K562 (cell line): ENCODE results near the gene SLC9A7. TPM values are rescaled to one million over a fixed set of nuclear protein-coding genes. Genes with fewer than 3 reads are reported as not detected.

Source experiments
- ATAC-seq: fragments of 200-7000 bp; cut with Tn5 transposase; 3 replicates; pipeline ENCODE4 v1.9.1; 2020; ENCODE audit warnings: moderate library complexity
- BruUV-seq: library from RNA; stranded (reverse); fragments of 400-500 nt; replicated peaks from 2 replicates; lab custom pipeline; 2021; lab: Mats Ljungman, UMichigan
- CTCF ChIA-PET: fragments of 300-600 bp; formaldehyde crosslinking; extraction: SDS; loops from one replicate; lab custom pipeline; 2021; ENCODE audit warnings: low intra/inter-chr PET ratio; lab: Yijun Ruan, JAX
- POLR2A ChIA-PET: fragments of 300-600, 350-650 bp; sonication (Branson Sonifier 250); formaldehyde crosslinking; extraction: SDS; loops from one replicate; lab custom pipeline; 2021; ENCODE audit warnings: antibody characterized with exemption, inconsistent platforms; lab: Yijun Ruan, JAX
- DNase-seq, 4 experiments: peaks; one replicate each; pipeline versions ENCODE4 v3.0.0 to v3.0.0-alpha.2; 2011 to 2018; ENCODE audit warnings: low spot score in 3 of 4, mixed read lengths in 3 of 4; ENCODE audit errors: extremely low read depth in 1 of 4
- FAIRE-seq: peaks from 2 replicates; lab custom pipeline; 2011; peaks lifted over from hg19 to GRCh38; lab: Jason Lieb, UNC
- H2AFZ ChIP-seq: 2 replicates; pipeline ENCODE4 v1.6.0; 2011; ENCODE audit warnings: low read depth, low read length, control low read depth, inconsistent platforms
- H3K27ac ChIP-seq: fragments of 200-600 bp; 3 replicates; pipeline ENCODE4 v1.8.0; 2011; ENCODE audit warnings: low read depth, mild to moderate bottlenecking, control low read depth, inconsistent platforms, low read length, moderate library complexity, mixed read lengths; ENCODE audit errors: extremely low read depth
- H3K27me3 ChIP-seq, 2 experiments: fragments of 300-600 bp in 1 of 2; 2 replicates in 1 of 2; 3 replicates in 1 of 2; pipeline versions ENCODE4 v1.6.0 to v1.8.0; 2011; ENCODE audit warnings: inconsistent platforms in 2 of 2, low read length in 2 of 2, mild to moderate bottlenecking in 1 of 2, mixed read lengths in 1 of 2, moderate library complexity in 1 of 2; ENCODE audit not compliant: control insufficient read depth in 2 of 2, insufficient read depth in 2 of 2
- H3K36me3 ChIP-seq: fragments of 300-600 bp; 3 replicates; pipeline ENCODE4 v1.8.0; 2011; ENCODE audit warnings: mild to moderate bottlenecking, low read length, inconsistent platforms; ENCODE audit not compliant: control insufficient read depth, insufficient read depth
- H3K4me1 ChIP-seq, 2 experiments: fragments of 200-600 bp in 1 of 2; replicated peaks in 1 of 2; 2 replicates in 1 of 2; 3 replicates in 1 of 2; pipeline versions ENCODE4 v1.5.1 to v1.8.0; 2011; ENCODE audit warnings: inconsistent platforms in 2 of 2, low read length in 2 of 2, mild to moderate bottlenecking in 1 of 2, mixed read lengths in 1 of 2, moderate library complexity in 1 of 2; ENCODE audit not compliant: control insufficient read depth in 2 of 2, insufficient read depth in 2 of 2
- H3K4me2 ChIP-seq: 2 replicates; pipeline ENCODE4 v1.6.1; 2011; ENCODE audit warnings: low read length, control low read depth, inconsistent platforms, mixed read lengths; ENCODE audit not compliant: insufficient read depth
- H3K4me3 ChIP-seq: fragments of 200-600 bp; sonication (generic), shearing (Covaris generic); 2 replicates; pipeline ENCODE4 v1.5.1; 2016; ENCODE audit warnings: control low read depth, inconsistent platforms
- H3K79me2 ChIP-seq: fragments of 200-600 bp; 3 replicates; pipeline ENCODE4 v1.8.0; 2011; ENCODE audit warnings: low read length, inconsistent platforms; ENCODE audit not compliant: control insufficient read depth, insufficient read depth
- H3K9ac ChIP-seq, 2 experiments: 2 replicates each; pipeline versions ENCODE4 v1.6.0 to v1.6.1; 2011; ENCODE audit warnings: low read depth in 2 of 2, low read length in 2 of 2, control low read depth in 1 of 2, inconsistent platforms in 1 of 2, mild to moderate bottlenecking in 1 of 2, mixed read lengths in 1 of 2; ENCODE audit not compliant: insufficient read depth in 1 of 2
- H3K9me1 ChIP-seq: one replicate; pipeline ENCODE4 v1.6.0; 2011; ENCODE audit warnings: inconsistent platforms, mild to moderate bottlenecking, low read length, moderate library complexity; ENCODE audit not compliant: control insufficient read depth, insufficient read depth
- H3K9me3 ChIP-seq: replicated peaks from 2 replicates; pipeline ENCODE4 v1.5.1; 2011; ENCODE audit warnings: low read depth, low read length, inconsistent platforms; ENCODE audit not compliant: control insufficient read depth, insufficient read depth
- H4K20me1 ChIP-seq: replicated peaks from 2 replicates; pipeline ENCODE4 v1.6.1; 2011; ENCODE audit warnings: low read length, inconsistent platforms, mixed read lengths; ENCODE audit not compliant: control insufficient read depth, insufficient read depth
- BCL6 ChIP-seq: fragments of 250-450 bp; sonication (Bioruptor Pico); IDR thresholded peaks from 2 replicates; pipeline ENCODE4 v1.4.0; 2020
- CBX3 ChIP-seq, 2 experiments: IDR thresholded peaks; 1 replicate in 1 of 2; 2 replicates in 1 of 2; pipeline ENCODE4 v1.6.1; 2012; ENCODE audit warnings: inconsistent platforms in 2 of 2, low read length in 2 of 2, borderline replicate concordance in 1 of 2, control low read depth in 1 of 2
- EZH2 ChIP-seq: IDR thresholded peaks from 2 replicates; pipeline ENCODE4 v1.6.1; 2012; ENCODE audit warnings: low read depth, mild to moderate bottlenecking, inconsistent platforms, low read length, borderline replicate concordance
- GABPA ChIP-seq: fragments of 200-800 bp; sonication (Bioruptor generic); conservative IDR thresholded peaks from 2 replicates; pipeline ENCODE4 v1.6.1; 2016; ENCODE audit warnings: low read depth, missing genetic modification characterization, missing compliant biosample characterization
- HDAC3 ChIP-seq: fragments of 450-650 bp; IDR thresholded peaks from 2 replicates; pipeline ENCODE4 v1.6.1; 2018; ENCODE audit warnings: borderline replicate concordance, mild to moderate bottlenecking, moderate library complexity; ENCODE audit not compliant: partially characterized antibody
- IRF2 ChIP-seq: sonication (generic); formaldehyde crosslinking; IDR thresholded peaks from 2 replicates; pipeline ENCODE4 v1.8.1; 2022; ENCODE audit warnings: mild to moderate bottlenecking, missing genetic modification reagents
- KLF6 ChIP-seq: fragments of 250-450 bp; sonication (Bioruptor Pico); IDR thresholded peaks from 2 replicates; pipeline ENCODE4 v1.4.0; 2020; ENCODE audit warnings: mild to moderate bottlenecking, moderate library complexity, borderline replicate concordance
- PYGO2 ChIP-seq: fragments of 450-650 bp; IDR thresholded peaks from 2 replicates; pipeline ENCODE4 v1.6.1; 2016; ENCODE audit warnings: mild to moderate bottlenecking, missing genetic modification characterization, moderate library complexity, missing compliant biosample characterization
- SIN3A ChIP-seq, 2 experiments: fragments of 150-350 bp in 1 of 2; IDR thresholded peaks; 2 replicates each; pipeline ENCODE4 v1.6.1; 2011 to 2016; ENCODE audit warnings: borderline replicate concordance in 2 of 2, low read depth in 2 of 2, low read length in 2 of 2, mild to moderate bottlenecking in 2 of 2, moderate library complexity in 2 of 2; ENCODE audit not compliant: control insufficient read depth in 1 of 2
- TARDBP ChIP-seq: fragments of 450-650 bp; IDR thresholded peaks from 2 replicates; pipeline ENCODE4 v1.6.1; 2016
- ZC3H11A ChIP-seq: IDR thresholded peaks from 2 replicates; pipeline ENCODE4 v1.6.1; 2012; ENCODE audit warnings: low read depth, low read length, improper control_type of control experiment
- ZNF12 ChIP-seq: sonication (generic); formaldehyde crosslinking; IDR thresholded peaks from 2 replicates; pipeline ENCODE4 v1.4.0; 2020; ENCODE audit warnings: mild to moderate bottlenecking, missing genetic modification reagents
- ZNF239 ChIP-seq: fragments of 250-450 bp; sonication (Bioruptor Pico); IDR thresholded peaks from 2 replicates; pipeline ENCODE4 v1.4.0; 2020; ENCODE audit warnings: mild to moderate bottlenecking
- ZNF24 ChIP-seq: fragments of 450-650 bp; IDR thresholded peaks from 2 replicates; pipeline ENCODE4 v1.6.1; 2016
- ZNF589 ChIP-seq: fragments of 200-800 bp; sonication (Bioruptor generic); IDR thresholded peaks from 2 replicates; pipeline ENCODE4 v1.6.1; 2016; ENCODE audit warnings: low read depth, missing genetic modification characterization, missing compliant biosample characterization
- ZNF75A ChIP-seq: fragments of 450-650 bp; formaldehyde crosslinking; IDR thresholded peaks from 2 replicates; pipeline ENCODE4 v1.4.0; 2020; ENCODE audit warnings: mild to moderate bottlenecking
- WGBS: fragments of 100-300 bp; shearing (Covaris generic); methylation state at CpG from one replicate; pipeline ENCODE4 v1.1.6; 2016; ENCODE audit warnings: low coverage, mixed read lengths; ENCODE audit not compliant: insufficient coverage; ENCODE audit errors: missing lambda C conversion rate; 5-methylcytosine and 5-hydroxymethylcytosine counted together
- in situ Hi-C: fragments of 300-500 bp; cut with MboI; formaldehyde crosslinking; loops from 4 replicates; pipeline ENCODE4 v1.15.0; 2018; ENCODE audit warnings: inconsistent platforms, mixed read lengths
- intact Hi-C: fragments of 100-400 bp; cut with micrococcal nuclease; formaldehyde crosslinking; loops from 2 replicates; pipeline ENCODE4 v1.14.2; 2022
- polyA plus RNA-seq, 8 experiments: library from polyadenylated mRNA; depleted of rRNA in 4 of 8; stranded (reverse) in 5 of 8; unstranded in 3 of 8; fragments of >200 nt; fragmentation: Nextera tagmentation in 2 of 8; fragmentation: Illumina TruSeq in 1 of 8; extraction: Ambion mirVana in 2 of 8; extraction: Trizol in 1 of 8; gene quantifications; 2 replicates each; pipeline versions ENCODE4 v1.2.1 to v1.2.3, GENCODE V29; 2011 to 2014; ENCODE audit warnings: inconsistent platforms in 1 of 8, missing spikeins in 1 of 8
- total RNA-seq, 7 experiments: library from RNA; depleted of rRNA in 6 of 7; stranded (reverse); fragments of >200 nt in 6 of 7; fragmentation: Illumina TruSeq in 2 of 7; extraction: Trizol in 2 of 7; gene quantifications; 2 replicates each; pipeline versions ENCODE4 v1.2.1 to v1.2.3, GENCODE V29; 2011 to 2021; ENCODE audit warnings: low replicate concordance in 1 of 7
- TF ChIP-seq, protein P1 (sequence below): fragments of 200-400 bp; formaldehyde crosslinking; IDR thresholded peaks from 2 replicates; pipeline ENCODE4 v1.6.1; 2017; ENCODE audit warnings: mild to moderate bottlenecking, low read depth, low read length, moderate library complexity
- TF ChIP-seq, protein P2 (sequence below): sonication (generic); formaldehyde crosslinking; IDR thresholded peaks from 2 replicates; pipeline ENCODE4 v1.8.0; 2022; ENCODE audit warnings: missing genetic modification reagents, mild to moderate bottlenecking, moderate library complexity, borderline replicate concordance
- TF ChIP-seq, protein P3 (sequence below): fragments of 250-450 bp; sonication (Bioruptor Pico); IDR thresholded peaks from 2 replicates; pipeline ENCODE4 v1.8.0; 2022; ENCODE audit warnings: inconsistent platforms

SLC9A7 gene
- total and polyA plus RNA-seq, 9 of the 15 experiments (the other 6 are each of a cell fraction or from before 2014, with no cell fraction given) = 0.04 to 0.13 (median 0.09) TPM; not detected in 5

GRCh38 chrX:46757052-46757451, 1.9 kb downstream of the SLC9A7 start:
- H4K20me1 ChIP-seq = no peaks in the 10 kb centered on the region
- FAIRE-seq (no peak), DNase-seq (no peak), ATAC-seq (no peak)
- H3K9me3 ChIP-seq = no peaks in the 10 kb centered on the region
- no peaks in the 10 kb centered on the region for H3K9me1 ChIP-seq
- peaks cover 0 to 8% of the 10 kb centered on the region in 2 experiments; a peak in 2 of 5 replicates for H3K27me3 ChIP-seq
- 4% methylated on average over 8 of the region's 8 CpGs for WGBS
- no peak overlapping the region for H3K4me3 ChIP-seq
- TF ChIP-seq HDAC3 (no peak), ZNF239 (no peak), TARDBP (no peak), PYGO2 (tag) (no peak), KLF6 (CRISPR knock-in tag) (no peak), SIN3A (IDR thresholded peaks at IDR 0.05; ENCODE audit: borderline replicate concordance in 2 of 2, control insufficient read depth in 1 of 2, low read depth in 2 of 2, low read length in 2 of 2) (no peak), ZNF589 (CRISPR knock-in tag) (no peak), BCL6 (CRISPR knock-in tag) (no peak), ZC3H11A (no peak), EZH2 (no peak), CBX3 (IDR thresholded peaks at IDR 0.05; ENCODE audit: borderline replicate concordance in 1 of 2, low read length in 2 of 2) (no peak), ZNF12 (CRISPR knock-in tag) (no peak), GABPA (tag) (no peak), ZNF24 (no peak), ZNF75A (CRISPR knock-in tag) (no peak), IRF2 (CRISPR knock-in tag) (no peak)
- TF ChIP-seq, protein P1, sequence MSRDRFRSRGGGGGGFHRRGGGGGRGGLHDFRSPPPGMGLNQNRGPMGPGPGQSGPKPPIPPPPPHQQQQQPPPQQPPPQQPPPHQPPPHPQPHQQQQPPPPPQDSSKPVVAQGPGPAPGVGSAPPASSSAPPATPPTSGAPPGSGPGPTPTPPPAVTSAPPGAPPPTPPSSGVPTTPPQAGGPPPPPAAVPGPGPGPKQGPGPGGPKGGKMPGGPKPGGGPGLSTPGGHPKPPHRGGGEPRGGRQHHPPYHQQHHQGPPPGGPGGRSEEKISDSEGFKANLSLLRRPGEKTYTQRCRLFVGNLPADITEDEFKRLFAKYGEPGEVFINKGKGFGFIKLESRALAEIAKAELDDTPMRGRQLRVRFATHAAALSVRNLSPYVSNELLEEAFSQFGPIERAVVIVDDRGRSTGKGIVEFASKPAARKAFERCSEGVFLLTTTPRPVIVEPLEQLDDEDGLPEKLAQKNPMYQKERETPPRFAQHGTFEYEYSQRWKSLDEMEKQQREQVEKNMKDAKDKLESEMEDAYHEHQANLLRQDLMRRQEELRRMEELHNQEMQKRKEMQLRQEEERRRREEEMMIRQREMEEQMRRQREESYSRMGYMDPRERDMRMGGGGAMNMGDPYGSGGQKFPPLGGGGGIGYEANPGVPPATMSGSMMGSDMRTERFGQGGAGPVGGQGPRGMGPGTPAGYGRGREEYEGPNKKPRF = no peak
- TF ChIP-seq, protein P2, sequence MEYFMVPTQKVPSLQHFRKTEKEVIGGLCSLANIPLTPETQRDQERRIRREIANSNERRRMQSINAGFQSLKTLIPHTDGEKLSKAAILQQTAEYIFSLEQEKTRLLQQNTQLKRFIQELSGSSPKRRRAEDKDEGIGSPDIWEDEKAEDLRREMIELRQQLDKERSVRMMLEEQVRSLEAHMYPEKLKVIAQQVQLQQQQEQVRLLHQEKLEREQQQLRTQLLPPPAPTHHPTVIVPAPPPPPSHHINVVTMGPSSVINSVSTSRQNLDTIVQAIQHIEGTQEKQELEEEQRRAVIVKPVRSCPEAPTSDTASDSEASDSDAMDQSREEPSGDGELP = no peak
- TF ChIP-seq, protein P3, sequence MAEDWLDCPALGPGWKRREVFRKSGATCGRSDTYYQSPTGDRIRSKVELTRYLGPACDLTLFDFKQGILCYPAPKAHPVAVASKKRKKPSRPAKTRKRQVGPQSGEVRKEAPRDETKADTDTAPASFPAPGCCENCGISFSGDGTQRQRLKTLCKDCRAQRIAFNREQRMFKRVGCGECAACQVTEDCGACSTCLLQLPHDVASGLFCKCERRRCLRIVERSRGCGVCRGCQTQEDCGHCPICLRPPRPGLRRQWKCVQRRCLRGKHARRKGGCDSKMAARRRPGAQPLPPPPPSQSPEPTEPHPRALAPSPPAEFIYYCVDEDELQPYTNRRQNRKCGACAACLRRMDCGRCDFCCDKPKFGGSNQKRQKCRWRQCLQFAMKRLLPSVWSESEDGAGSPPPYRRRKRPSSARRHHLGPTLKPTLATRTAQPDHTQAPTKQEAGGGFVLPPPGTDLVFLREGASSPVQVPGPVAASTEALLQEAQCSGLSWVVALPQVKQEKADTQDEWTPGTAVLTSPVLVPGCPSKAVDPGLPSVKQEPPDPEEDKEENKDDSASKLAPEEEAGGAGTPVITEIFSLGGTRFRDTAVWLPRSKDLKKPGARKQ (CRISPR knock-in tag) = no peak
- BruUV-seq = no TSS peak
- H3K27ac ChIP-seq = no peak overlapping the region
- no peak overlapping the region for H2AFZ ChIP-seq
- POLR2A ChIA-PET = no interaction called here
- H3K9ac ChIP-seq = no peak overlapping the region
- intact Hi-C loops = no loop called here
- no peaks in the 10 kb centered on the region for H3K79me2 ChIP-seq
- CTCF ChIA-PET = no interaction called here
- no peak overlapping the region for H3K4me2 ChIP-seq
- H3K36me3 ChIP-seq = no peaks in the 10 kb centered on the region
- in situ Hi-C loops = no loop called here
- H3K4me1 ChIP-seq = peaks cover 0 to 12% of the 10 kb centered on the region in 2 experiments; a peak in 2 of 5 replicates
